ENCODE results near the gene ANKRD66. TPM values are rescaled to one million over a fixed set of nuclear protein-coding genes. Genes with fewer than 3 reads are reported as not detected.
"Not testable (repeated sequence)": the region's sequence is repeated elsewhere in the genome, so short reads cannot be mapped to it uniquely, and the experiment has no call there.

Gene ANKRD66
- total and polyA plus RNA-seq, 2 donors (not counting 3 experiments of a cell fraction or from before 2014, with no cell fraction given), result not detected

- Histone ChIP-seq H3K79me2 (ENCODE audit: control insufficient read depth, insufficient read depth, low read length) (no peaks in the 10 kb centered on the region), H3K9me3 (replicated peaks; ENCODE audit: control insufficient read depth, insufficient read depth, low read length) (no peaks in the 10 kb centered on the region), H3K4me2 (ENCODE audit: insufficient read depth, low read length) (no peak overlapping the region), H2AFZ (ENCODE audit: low read depth, low read length) (no peak overlapping the region), H3K9ac (replicated peaks; ENCODE audit: extremely low read depth, insufficient read depth, low read length) (no peak overlapping the region), H3K4me1 (ENCODE audit: control insufficient read depth, extremely low read depth, insufficient read depth, low read length) (no peaks in the 10 kb centered on the region), H3K9me1 (replicated peaks; ENCODE audit: control insufficient read depth, extremely low read depth, insufficient read depth, low read length) (no peaks in the 10 kb centered on the region), H3K27me3 (ENCODE audit: control insufficient read depth in 2 of 2, insufficient read depth in 2 of 2, low read length in 2 of 2) (peaks cover 0 to 2% of the 10 kb centered on the region in 2 experiments), H3K4me3 (replicated peaks in 1 of 3; ENCODE audit: insufficient read depth in 1 of 3, low read depth in 1 of 3, low read length in 3 of 3) (no peak overlapping the region), H4K20me1 (replicated peaks; ENCODE audit: control insufficient read depth, extremely low read depth, insufficient read depth, low read length) (no peaks in the 10 kb centered on the region), H3K36me3 (ENCODE audit: control insufficient read depth in 2 of 2, extremely low read depth in 1 of 2, insufficient read depth in 2 of 2, low read length in 2 of 2) (no peaks in the 10 kb centered on the region), H3K27ac (ENCODE audit: insufficient read depth, low read depth, low read length) (no peak overlapping the region)
- ChIA-PET POLR2A (no interaction called here), CTCF (no interaction called here)
- FAIRE-seq (no peak), DNase-seq (ENCODE audit: low read depth, low spot score) (no peak)
- BruUV-seq (replicated peaks), result no TSS peak
- dilution Hi-C loops (cut with MboI; ENCODE audit: extremely low pct_ligation_motif_present, low sequenced_read_pairs) (no loop called here), intact Hi-C loops (cut with micrococcal nuclease) (no loop called here)
- no peak for TF ChIP-seq CTCF (IDR thresholded peaks at IDR 0.05; ENCODE audit: extremely low read depth in 1 of 2, insufficient read depth in 1 of 2, low read depth in 1 of 2, low read length in 2 of 2)
- no peak for TF ChIP-seq MAX (IDR thresholded peaks at IDR 0.05; ENCODE audit: insufficient read depth, insufficient read length)
- no peak for TF ChIP-seq MYC (IDR thresholded peaks at IDR 0.05; ENCODE audit: low read depth, low read length)
- TF ChIP-seq FOS (IDR thresholded peaks at IDR 0.05; ENCODE audit: borderline replicate concordance, insufficient read depth, low read length), result no peak
- TF ChIP-seq POLR2AphosphoS5 (IDR thresholded peaks at IDR 0.05; ENCODE audit: insufficient read depth, low read depth, low read length), result no peak
- no peak for TF ChIP-seq EZH2 (IDR thresholded peaks at IDR 0.05; ENCODE audit: borderline replicate concordance, low read depth, low read length, severe bottlenecking)
- TF ChIP-seq JUN (IDR thresholded peaks at IDR 0.05; ENCODE audit: borderline replicate concordance, insufficient read depth, insufficient read length, low read depth), result no peak
- no peak for TF ChIP-seq POLR2A (IDR thresholded peaks at IDR 0.05; ENCODE audit: low read depth, low read length)
- TF ChIP-seq GATA2 (IDR thresholded peaks at IDR 0.05; ENCODE audit: insufficient read depth, insufficient read length, low read depth, low read length), result no peak
Observed at GRCh38 chr6:46773201-46773855, 26.6 kb downstream of the ANKRD66 start.

- DNase-seq (ENCODE audit: low read depth, low spot score); H3K9me1 ChIP-seq (replicated peaks; ENCODE audit: control insufficient read depth, extremely low read depth, insufficient read depth, low read length); H2AFZ ChIP-seq (ENCODE audit: low read depth, low read length); CTCF ChIA-PET; H3K9me3 ChIP-seq (replicated peaks; ENCODE audit: control insufficient read depth, insufficient read depth, low read length); H3K4me2 ChIP-seq (ENCODE audit: insufficient read depth, low read length); H3K9ac ChIP-seq (replicated peaks; ENCODE audit: extremely low read depth, insufficient read depth, low read length); H3K4me1 ChIP-seq (ENCODE audit: control insufficient read depth, extremely low read depth, insufficient read depth, low read length); FAIRE-seq; intact Hi-C loops (cut with micrococcal nuclease); H3K79me2 ChIP-seq (ENCODE audit: control insufficient read depth, insufficient read depth, low read length); H3K27me3 ChIP-seq (ENCODE audit: control insufficient read depth in 2 of 2, insufficient read depth in 2 of 2, low read length in 2 of 2); H4K20me1 ChIP-seq (replicated peaks; ENCODE audit: control insufficient read depth, extremely low read depth, insufficient read depth, low read length); BruUV-seq (replicated peaks); dilution Hi-C loops (cut with MboI; ENCODE audit: extremely low pct_ligation_motif_present, low sequenced_read_pairs); H3K36me3 ChIP-seq (ENCODE audit: control insufficient read depth in 2 of 2, extremely low read depth in 1 of 2, insufficient read depth in 2 of 2, low read length in 2 of 2); POLR2A ChIA-PET; H3K4me3 ChIP-seq (replicated peaks in 1 of 3; ENCODE audit: insufficient read depth in 1 of 3, low read depth in 1 of 3, low read length in 3 of 3); H3K27ac ChIP-seq (ENCODE audit: insufficient read depth, low read depth, low read length): not testable (repeated sequence)
Observed at GRCh38 chr6:46774736-46775135, 28.0 kb downstream of the ANKRD66 start.
